HG02840 (cell line): ENCODE data around the gene PPARG.
A peak's percentile ranks its signal among the peaks of the same experiment; 100 is the strongest.
"Not testable (repeated sequence)": the region's sequence is repeated elsewhere in the genome, so short reads cannot be mapped to it uniquely, and the experiment has no call there.

Experiments used
- ATAC-seq: cut with Tn5 transposase; IDR thresholded peaks from one replicate; pipeline ENCODE4 v1.9.1; 2021; ENCODE audit warnings: mild to moderate bottlenecking, moderate library complexity, moderate number of reproducible peaks; ENCODE audit not compliant: unreplicated experiment, low FRiP score

PPARG gene

DNA sequence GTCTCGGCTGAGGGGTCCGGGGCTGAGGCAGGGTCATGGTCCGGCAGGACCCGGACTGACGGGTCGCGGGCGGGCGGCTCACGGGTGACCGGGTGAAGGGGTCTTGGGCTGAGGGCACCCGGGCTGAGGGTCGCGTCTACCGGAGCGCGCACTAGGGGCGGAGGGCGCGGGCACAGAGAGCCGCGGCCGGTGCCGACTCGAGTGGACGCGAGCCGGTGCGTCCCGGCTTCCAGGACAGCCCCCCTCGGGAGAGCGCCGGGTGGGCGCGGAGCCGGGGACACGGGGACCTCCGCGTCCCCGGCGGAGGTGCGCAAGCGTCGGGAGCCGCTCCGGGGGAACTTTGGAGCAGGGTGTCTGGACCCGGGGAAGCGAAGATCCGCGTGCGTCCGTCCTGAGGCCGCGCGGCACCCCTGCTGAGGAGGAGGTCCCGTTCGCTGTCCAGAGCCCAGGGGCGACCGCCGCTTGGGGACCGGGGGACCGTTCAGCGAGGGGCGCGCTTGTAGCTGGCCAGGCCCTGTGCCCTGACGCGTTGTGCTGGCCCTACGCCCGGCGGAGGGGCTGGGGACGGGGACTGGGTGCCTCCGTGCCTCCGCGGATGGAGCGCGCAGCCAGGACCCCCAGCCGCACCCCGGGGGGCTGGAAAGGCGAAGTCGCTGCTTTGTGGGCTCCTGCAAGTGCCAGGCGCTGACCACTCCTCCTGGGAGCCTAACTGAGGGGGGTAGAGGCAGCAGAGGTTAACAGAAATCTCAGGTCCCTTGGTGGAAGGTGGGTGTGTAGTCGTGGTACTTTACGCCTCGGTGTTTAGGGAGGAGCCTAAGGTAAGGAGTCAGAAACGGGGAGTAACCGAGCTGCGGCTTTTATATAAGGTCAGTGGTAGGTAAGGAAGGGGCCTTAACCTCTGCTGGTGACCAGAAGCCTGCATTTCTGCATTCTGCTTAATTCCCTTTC is at the start of gene PPARG:
TSS of gene PPARG (plus strand) at position 889 of the 948 bp plus-strand sequence. CDS start 90,642 bp downstream, outside the sequence.
- ATAC-seq = no peak

- no peak for ATAC-seq
These were observed 49.6 kb upstream of the PPARG start for GRCh38 chr3:12239301-12239700.

- no peak for ATAC-seq
These were observed 46.1 kb upstream of the PPARG start for GRCh38 chr3:12242772-12243171.

- no peak for ATAC-seq
These were observed 42.2 kb upstream of the PPARG start for GRCh38 chr3:12246497-12247163.

GRCh38 chr3:12247411-12247810 is 41.5 kb upstream of the PPARG start:
- no peak for ATAC-seq

GRCh38 chr3:12249519-12249918 is 39.4 kb upstream of the PPARG start:
- ATAC-seq = no peak

GRCh38 chr3:12252889-12253288 is 36.0 kb upstream of the PPARG start:
- ATAC-seq = no peak

DNA sequence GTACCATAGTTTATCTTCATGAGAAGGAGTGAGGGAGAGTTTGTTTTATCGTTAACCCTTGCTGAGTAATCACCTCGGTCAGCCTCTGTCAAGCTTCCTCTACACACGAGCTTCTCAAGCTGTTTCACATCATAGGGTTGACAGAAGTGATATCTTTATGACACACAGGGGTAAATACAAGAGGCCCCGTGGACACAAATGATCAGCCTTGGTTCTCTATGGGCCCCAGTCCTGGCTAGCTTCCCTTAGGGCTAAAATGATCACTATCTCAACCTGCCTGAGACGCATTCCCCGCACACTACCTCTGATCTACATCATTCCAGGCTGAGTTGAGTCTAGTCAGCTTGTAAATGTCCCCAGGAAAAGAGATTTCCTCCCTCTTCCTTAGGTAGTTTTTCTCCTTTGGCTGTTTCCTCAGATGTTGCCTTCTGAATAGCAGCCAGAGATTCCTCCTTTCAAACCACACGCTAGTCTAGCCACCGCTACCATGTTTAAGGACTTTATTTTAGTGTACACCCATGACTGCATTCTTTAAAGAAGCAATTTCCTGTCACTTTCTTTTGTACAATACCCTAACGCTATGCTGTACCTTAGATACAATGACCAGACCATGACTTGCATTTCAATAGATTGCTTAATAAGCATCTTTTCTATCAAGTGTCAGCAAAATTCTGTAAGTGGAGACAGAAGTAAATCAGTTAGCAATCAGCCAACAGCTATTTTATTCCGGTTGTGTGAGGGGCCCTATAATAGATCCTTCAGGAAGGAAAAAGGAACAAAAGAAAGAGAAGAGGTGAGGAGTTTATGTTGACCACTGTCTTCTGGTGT is 35.1 kb upstream of the PPARG start:
- no peak for ATAC-seq

- ATAC-seq = no peak
These were observed 33.5 kb upstream of the PPARG start for GRCh38 chr3:12255393-12255792.

- no peak for ATAC-seq
These were observed 30.0 kb upstream of the PPARG start for GRCh38 chr3:12258911-12259310.

DNA sequence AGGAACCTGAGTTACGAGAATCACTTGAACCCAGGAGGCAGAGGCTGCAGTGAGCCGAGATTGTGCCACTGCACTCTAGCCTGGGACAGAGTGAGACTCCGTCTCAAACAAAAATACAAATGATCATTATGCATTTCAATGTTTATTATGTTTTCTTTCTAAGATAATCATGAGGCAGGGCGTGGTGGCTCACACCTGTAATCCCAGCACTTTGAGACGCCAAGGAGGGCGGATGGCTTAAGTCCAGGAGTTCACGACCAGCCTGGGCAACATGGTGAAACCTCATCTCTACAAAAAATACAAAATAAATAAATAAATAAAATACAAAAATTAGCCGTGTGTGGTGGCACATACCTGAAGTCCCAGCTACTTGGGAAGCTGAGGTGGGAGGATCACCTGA is 26.7 kb upstream of the PPARG start:
- not testable (repeated sequence) for ATAC-seq

GRCh38 chr3:12265508-12265907 is 23.4 kb upstream of the PPARG start:
- ATAC-seq = no peak

DNA sequence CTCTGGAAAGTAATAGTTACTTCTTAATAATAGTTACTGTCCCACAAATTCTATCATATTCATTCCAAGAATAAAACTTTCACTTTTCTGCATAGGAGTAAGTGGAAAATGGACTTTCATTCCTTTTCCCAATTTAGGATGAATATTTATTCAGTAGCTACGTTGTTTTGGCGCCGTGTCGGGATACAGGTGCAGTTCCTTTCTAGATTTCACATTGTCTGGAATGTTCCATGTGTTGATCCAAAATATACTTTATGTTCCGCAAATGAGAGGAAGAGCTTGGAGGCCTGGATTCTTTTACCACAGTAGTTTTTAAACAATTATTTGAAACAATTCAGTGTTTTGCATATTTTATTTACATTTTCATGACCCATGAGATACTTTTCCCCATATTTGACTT is 22.8 kb upstream of the PPARG start:
- no peak for ATAC-seq

- ATAC-seq = no peak
These were observed 21.4 kb upstream of the PPARG start for GRCh38 chr3:12267376-12268030.

DNA sequence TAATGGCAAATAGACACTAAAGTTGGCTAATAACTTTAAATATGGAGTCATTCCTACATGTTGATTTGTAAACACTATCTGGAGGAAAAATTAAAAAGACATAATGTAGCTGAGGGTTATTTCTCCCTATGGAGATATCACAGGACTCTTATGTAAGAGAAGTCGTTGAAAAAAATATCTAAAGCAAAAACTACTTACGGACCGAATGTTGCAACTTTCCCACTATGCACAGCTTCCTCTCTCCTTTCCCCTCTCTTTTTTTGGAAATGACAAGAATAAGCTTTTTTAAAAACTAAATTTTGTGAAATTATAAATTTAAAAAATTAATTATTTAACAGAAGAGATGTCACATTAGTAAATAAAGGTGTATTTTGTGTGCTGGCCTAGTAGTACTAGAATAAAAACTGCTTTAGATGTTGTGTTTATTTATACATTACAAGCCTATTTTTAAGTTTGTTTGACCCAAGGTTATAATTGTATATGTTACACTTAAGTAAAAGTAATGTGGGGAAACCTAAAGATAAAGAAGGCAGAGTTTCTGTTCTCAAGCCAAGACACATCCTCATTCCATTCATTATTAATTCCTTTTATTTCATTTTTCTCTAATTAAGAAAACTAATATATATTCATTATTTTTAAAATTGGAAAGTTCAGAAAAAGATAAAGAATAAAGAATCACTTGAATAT is 20.7 kb upstream of the PPARG start:
- no peak for ATAC-seq

- no peak for ATAC-seq
These were observed 17.9 kb upstream of the PPARG start for GRCh38 chr3:12270976-12271375.

DNA sequence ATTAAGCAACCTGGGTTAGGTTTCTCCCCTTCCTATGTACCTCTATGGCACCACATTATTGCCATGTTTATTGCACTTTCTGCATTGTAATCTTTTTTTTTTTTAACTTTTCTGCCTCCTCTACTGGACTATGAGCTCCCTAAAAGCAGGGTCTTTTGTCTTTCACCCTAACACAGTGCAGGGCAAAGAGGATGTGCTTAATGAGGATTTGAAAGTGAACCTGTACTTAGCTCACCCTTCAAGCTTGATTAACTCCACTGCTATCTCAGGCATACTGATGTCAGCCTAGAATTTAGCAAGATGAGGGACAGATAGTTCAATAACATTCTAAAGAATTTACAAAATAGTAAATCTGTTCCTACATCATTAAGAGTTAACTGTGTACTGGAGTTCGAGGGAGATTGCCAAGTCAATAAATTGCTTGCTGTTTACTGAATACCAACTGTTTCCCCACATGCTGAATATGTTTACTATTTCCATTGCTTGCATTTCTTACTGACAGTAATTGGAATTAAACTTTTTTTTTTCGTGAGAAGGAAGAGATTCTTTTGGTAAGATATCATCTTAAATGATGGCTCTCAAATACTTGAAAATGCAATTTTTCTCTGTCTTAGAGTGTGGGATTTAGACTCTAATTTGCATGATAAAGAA is 15.7 kb upstream of the PPARG start:
- peak; percentile 67 for ATAC-seq

DNA sequence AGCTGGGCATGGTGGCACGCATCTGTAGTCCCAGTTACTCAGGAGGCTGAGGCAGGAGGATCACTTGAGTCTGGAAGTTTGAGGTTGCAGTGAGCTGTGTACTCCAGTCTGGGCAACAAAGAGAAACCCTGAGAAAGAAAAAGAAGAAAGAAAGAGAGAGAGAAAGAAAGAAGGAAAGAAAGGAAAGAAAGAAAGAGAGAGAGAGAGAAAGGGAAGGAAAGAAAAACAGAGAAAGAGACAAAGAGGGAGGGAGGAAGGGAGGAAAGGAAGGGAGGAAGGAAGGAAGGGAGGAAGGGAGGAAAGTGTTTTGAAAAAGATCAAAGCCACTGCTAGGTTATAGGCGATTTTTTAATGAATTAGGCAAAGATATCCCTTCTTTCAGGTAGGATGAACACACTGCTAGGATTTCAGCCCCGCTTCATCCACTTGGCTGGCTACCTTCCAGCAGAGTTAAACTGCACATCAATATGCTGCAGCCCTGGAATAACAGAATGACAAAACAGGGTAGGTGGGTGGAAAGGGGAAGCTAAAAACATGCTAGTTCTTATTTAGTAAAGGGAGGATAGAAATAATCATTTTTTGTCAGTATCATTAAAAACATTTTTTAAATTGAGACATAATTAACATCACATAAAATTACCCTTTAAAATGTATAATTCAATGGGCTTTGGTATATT is 12.8 kb upstream of the PPARG start:
- no peak for ATAC-seq

DNA sequence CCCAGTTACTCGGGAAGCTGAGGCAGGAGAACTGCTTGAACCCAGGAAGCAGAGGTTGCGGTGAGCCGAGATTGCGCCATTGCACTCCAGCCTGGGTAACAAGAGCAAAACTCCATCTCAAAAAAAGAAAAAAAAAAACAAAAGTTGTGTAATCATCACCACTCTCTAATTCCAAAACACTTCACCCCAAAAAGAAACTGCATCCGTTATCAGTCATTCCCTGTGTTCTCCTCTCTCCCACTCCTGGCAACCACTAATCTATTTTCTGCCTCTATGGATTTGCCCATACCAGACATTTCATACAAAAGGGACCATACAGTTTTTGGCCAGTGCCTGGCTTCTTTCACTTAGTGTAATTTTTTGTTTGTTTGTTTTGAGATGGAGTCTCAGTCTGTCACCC is 12.0 kb upstream of the PPARG start:
- not testable (repeated sequence) for ATAC-seq
